Endothelial cell of umbilical vein (primary cell): Measurements from ENCODE around the gene CLSTN2. TPM values are rescaled to one million over a fixed set of nuclear protein-coding genes. Genes with fewer than 3 reads are reported as not detected.

Experiments used
- BruUV-seq: library from RNA; stranded (reverse); fragments of 400-500 nt; replicated peaks from 2 replicates; lab custom pipeline; 2021; lab: Mats Ljungman, UMichigan
- CTCF ChIA-PET: fragments of 300-600, 350-600 bp; sonication (Branson Sonifier 250); formaldehyde crosslinking; loops from one replicate; lab custom pipeline; 2021; ENCODE audit warnings: antibody characterized with exemption, inconsistent platforms; lab: Charles Lee
- POLR2A ChIA-PET: fragments of 300-600, 350-600 bp; sonication (Branson Sonifier 250); formaldehyde crosslinking; loops from one replicate; lab custom pipeline; 2021; ENCODE audit warnings: antibody characterized with exemption, inconsistent platforms; lab: Charles Lee
- DNase-seq: peaks from one replicate; pipeline ENCODE4 v3.0.0-alpha.2; 2011; ENCODE audit warnings: low read depth, low spot score
- FAIRE-seq: peaks from 2 replicates; lab custom pipeline; 2011; peaks lifted over from hg19 to GRCh38; lab: Jason Lieb, UNC
- H2AFZ ChIP-seq: 2 replicates; pipeline ENCODE4 v1.6.0; 2012; ENCODE audit warnings: low read depth, low read length, control low read depth, inconsistent platforms
- H3K27ac ChIP-seq: 2 replicates; pipeline ENCODE4 v1.5.1; 2011; ENCODE audit warnings: low read depth, mild to moderate bottlenecking, control low read depth, low read length, moderate library complexity; ENCODE audit not compliant: insufficient read depth
- H3K27me3 ChIP-seq, 2 experiments: 2 replicates each; pipeline versions ENCODE4 v1.6.0 to v1.6.1; 2011; ENCODE audit warnings: low read length in 2 of 2, mixed read lengths in 1 of 2; ENCODE audit not compliant: control insufficient read depth in 2 of 2, insufficient read depth in 2 of 2
- H3K36me3 ChIP-seq, 2 experiments: 2 replicates in 1 of 2; 3 replicates in 1 of 2; pipeline ENCODE4 v1.5.1; 2011; ENCODE audit warnings: low read length in 2 of 2, mild to moderate bottlenecking in 1 of 2, moderate library complexity in 1 of 2; ENCODE audit not compliant: control insufficient read depth in 2 of 2, insufficient read depth in 2 of 2; ENCODE audit errors: extremely low read depth in 1 of 2
- H3K4me1 ChIP-seq: 3 replicates; pipeline ENCODE4 v1.5.1; 2011; ENCODE audit warnings: mild to moderate bottlenecking, low read length; ENCODE audit not compliant: control insufficient read depth, insufficient read depth; ENCODE audit errors: extremely low read depth
- H3K4me2 ChIP-seq: 2 replicates; pipeline ENCODE4 v1.6.1; 2011; ENCODE audit warnings: low read length, control low read depth, mixed read lengths; ENCODE audit not compliant: insufficient read depth
- H3K4me3 ChIP-seq, 3 experiments: fragments of 200-600 bp in 1 of 3; sonication (generic), shearing (Covaris generic) in 1 of 3; replicated peaks in 1 of 3; 2 replicates each; pipeline ENCODE4 v1.5.1; 2011 to 2016; ENCODE audit warnings: control low read depth in 3 of 3, low read length in 3 of 3, mild to moderate bottlenecking in 2 of 3, inconsistent platforms in 1 of 3, low read depth in 1 of 3, moderate library complexity in 1 of 3; ENCODE audit not compliant: insufficient read depth in 1 of 3
- H3K79me2 ChIP-seq: 2 replicates; pipeline ENCODE4 v1.6.0; 2012; ENCODE audit warnings: low read length, inconsistent platforms; ENCODE audit not compliant: control insufficient read depth, insufficient read depth
- H3K9ac ChIP-seq: replicated peaks from 2 replicates; pipeline ENCODE3; 2011; ENCODE audit warnings: low read length, control low read depth; ENCODE audit not compliant: insufficient read depth; ENCODE audit errors: extremely low read depth
- H3K9me1 ChIP-seq: replicated peaks from 3 replicates; pipeline ENCODE4 v1.6.0; 2011; ENCODE audit warnings: mild to moderate bottlenecking, low read length; ENCODE audit not compliant: control insufficient read depth, insufficient read depth; ENCODE audit errors: extremely low read depth
- H3K9me3 ChIP-seq: replicated peaks from 2 replicates; pipeline ENCODE4 v1.5.1; 2012; ENCODE audit warnings: low read length, inconsistent platforms; ENCODE audit not compliant: control insufficient read depth, insufficient read depth
- H4K20me1 ChIP-seq: replicated peaks from 2 replicates; pipeline ENCODE3; 2011; ENCODE audit warnings: mild to moderate bottlenecking, low read length; ENCODE audit not compliant: control insufficient read depth, insufficient read depth; ENCODE audit errors: extremely low read depth
- CTCF ChIP-seq, 2 donors: IDR thresholded peaks; 1 replicate in 1 of 2; 2 replicates in 1 of 2; pipeline ENCODE4 v1.5.1; 2011; ENCODE audit warnings: low read length in 2 of 2, mild to moderate bottlenecking in 2 of 2, moderate library complexity in 2 of 2, control low read depth in 1 of 2, inconsistent platforms in 1 of 2, low read depth in 1 of 2; ENCODE audit not compliant: insufficient read depth in 1 of 2; ENCODE audit errors: extremely low read depth in 1 of 2
- EZH2 ChIP-seq: IDR thresholded peaks from 2 replicates; pipeline ENCODE4 v1.6.1; 2012; ENCODE audit warnings: borderline replicate concordance, low read depth, mild to moderate bottlenecking, moderate library complexity, low read length, inconsistent platforms; ENCODE audit not compliant: severe bottlenecking
- FOS ChIP-seq: IDR thresholded peaks from 2 replicates; pipeline ENCODE4 v1.6.1; 2011; ENCODE audit warnings: mild to moderate bottlenecking, low read length, moderate library complexity, borderline replicate concordance; ENCODE audit not compliant: insufficient read depth
- GATA2 ChIP-seq: IDR thresholded peaks from 2 replicates; pipeline ENCODE4 v1.7.0; 2011; ENCODE audit warnings: low read depth, mild to moderate bottlenecking, moderate library complexity, mixed read lengths, low read length; ENCODE audit not compliant: insufficient read length, insufficient read depth
- JUN ChIP-seq: IDR thresholded peaks from 2 replicates; pipeline ENCODE4 v1.6.1; 2011; ENCODE audit warnings: borderline replicate concordance, low read depth; ENCODE audit not compliant: insufficient read length, insufficient read depth
- MAX ChIP-seq: IDR thresholded peaks from 2 replicates; pipeline ENCODE4 v1.6.1; 2011; ENCODE audit not compliant: insufficient read depth, insufficient read length
- MYC ChIP-seq: IDR thresholded peaks from one replicate; pipeline ENCODE4 v1.6.1; 2011; ENCODE audit warnings: mild to moderate bottlenecking, low read depth, low read length
- POLR2A ChIP-seq: IDR thresholded peaks from 2 replicates; pipeline ENCODE4 v1.6.1; 2012; ENCODE audit warnings: low read depth, mild to moderate bottlenecking, control low read depth, low read length
- POLR2AphosphoS5 ChIP-seq: IDR thresholded peaks from 2 replicates; pipeline ENCODE4 v1.6.1; 2012; ENCODE audit warnings: low read depth, mild to moderate bottlenecking, control low read depth, low read length, moderate library complexity; ENCODE audit not compliant: insufficient read depth
- dilution Hi-C: fragments of 300-500 bp; cut with MboI; formaldehyde crosslinking; loops from one replicate; pipeline ENCODE4 v1.15.0; 2019; ENCODE audit warnings: low sequenced_read_pairs; ENCODE audit not compliant: extremely low pct_ligation_motif_present
- intact Hi-C: fragments of 100-400 bp; cut with micrococcal nuclease; formaldehyde crosslinking; loops from one replicate; pipeline ENCODE4 v1.10.0; 2022
- polyA plus RNA-seq, 4 experiments: library from polyadenylated mRNA; depleted of rRNA in 3 of 4; stranded (reverse) in 3 of 4; unstranded in 1 of 4; fragments of >200 nt; gene quantifications; 2 replicates each; pipeline versions ENCODE4 v1.2.1 to v1.2.3, GENCODE V29; 2011 to 2012; ENCODE audit warnings: missing spikeins in 1 of 4
- total RNA-seq: library from RNA; stranded (reverse); gene quantifications from 2 replicates; pipeline ENCODE4 v1.2.3, GENCODE V29; 2021

The CLSTN2 gene
- total and polyA plus RNA-seq, 2 donors (not counting 3 experiments of a cell fraction or from before 2014, with no cell fraction given), result 0.26 to 0.38 TPM

GRCh38 chr3:140284372-140284771, 349.4 kb downstream of the CLSTN2 start:
- H3K27me3 ChIP-seq, result no peaks in the 10 kb centered on the region
- no peak overlapping the region for H3K27ac ChIP-seq
- CTCF ChIA-PET, result no interaction called here
- POLR2A ChIA-PET, result no interaction called here
- no peaks in the 10 kb centered on the region for H4K20me1 ChIP-seq
- DNase-seq (no peak), FAIRE-seq (no peak)
- dilution Hi-C loops (no loop called here), intact Hi-C loops (no loop called here)
- H3K9me1 ChIP-seq, result no peaks in the 10 kb centered on the region
- no peaks in the 10 kb centered on the region for H3K4me1 ChIP-seq
- no peak overlapping the region for H3K4me2 ChIP-seq
- no peaks in the 10 kb centered on the region for H3K36me3 ChIP-seq
- no peak overlapping the region for H2AFZ ChIP-seq
- no peaks in the 10 kb centered on the region for H3K79me2 ChIP-seq
- no TSS peak for BruUV-seq
- TF ChIP-seq MYC, result no peak
- TF ChIP-seq JUN, result no peak
- TF ChIP-seq GATA2, result no peak
- no peak for TF ChIP-seq FOS
- TF ChIP-seq POLR2AphosphoS5, result no peak
- TF ChIP-seq POLR2A, result no peak
- TF ChIP-seq EZH2, result no peak
- H3K4me3 ChIP-seq, result no peak overlapping the region
- H3K9ac ChIP-seq, result no peak overlapping the region
- no peaks in the 10 kb centered on the region for H3K9me3 ChIP-seq

GRCh38 chr3:140285380-140285779, 350.4 kb downstream of the CLSTN2 start:
- no peak for DNase-seq

More at GRCh38 chr3:140285380-140285779, 350.4 kb downstream of the CLSTN2 start:
- dilution Hi-C loops (no loop called here), intact Hi-C loops (no loop called here)
- no peaks in the 10 kb centered on the region for H3K9me3 ChIP-seq
- ChIA-PET POLR2A (no interaction called here), CTCF (no interaction called here)
- H3K27ac ChIP-seq, result no peak overlapping the region
- H3K9ac ChIP-seq, result no peak overlapping the region
- BruUV-seq, result no TSS peak
- no peak overlapping the region for H3K4me3 ChIP-seq
- TF ChIP-seq CTCF (IDR thresholded peaks at IDR 0.05; ENCODE audit: extremely low read depth in 1 of 2, insufficient read depth in 1 of 2, low read depth in 1 of 2, low read length in 2 of 2) (no peak), FOS (no peak), JUN (no peak), GATA2 (no peak), EZH2 (no peak), POLR2A (no peak), MYC (no peak), MAX (no peak), POLR2AphosphoS5 (no peak)
- no peak overlapping the region for H2AFZ ChIP-seq
- H3K27me3 ChIP-seq, result no peaks in the 10 kb centered on the region
- FAIRE-seq, result no peak
- H3K4me2 ChIP-seq, result no peak overlapping the region
- no peaks in the 10 kb centered on the region for H3K36me3 ChIP-seq
- no peaks in the 10 kb centered on the region for H4K20me1 ChIP-seq
- no peaks in the 10 kb centered on the region for H3K9me1 ChIP-seq
- no peaks in the 10 kb centered on the region for H3K79me2 ChIP-seq
- no peaks in the 10 kb centered on the region for H3K4me1 ChIP-seq
